NB4 (cell line): ENCODE measurements around the gene ZCCHC9.

ENCODE experiments used
- CTCF ChIP-seq: IDR thresholded peaks from one replicate; pipeline ENCODE4 v1.5.1; 2012; ENCODE audit warnings: low read depth, low read length
- MAX ChIP-seq: IDR thresholded peaks from 2 replicates; pipeline ENCODE4 v1.6.1; 2011; ENCODE audit warnings: low read depth, low read length
- POLR2A ChIP-seq: IDR thresholded peaks from 2 replicates; pipeline ENCODE4 v1.6.1; 2011; ENCODE audit warnings: mild to moderate bottlenecking; ENCODE audit not compliant: insufficient read length; ENCODE audit errors: extremely low read depth

- TF ChIP-seq POLR2A = no peak
- no peak for TF ChIP-seq CTCF
- TF ChIP-seq MAX = no peak
Measured at GRCh38 chr5:81313686-81314085, 12.3 kb downstream of the ZCCHC9 start.
